Measurements from ENCODE around the gene C4orf50. TPM values are rescaled to one million over a fixed set of nuclear protein-coding genes. Genes with fewer than 3 reads are reported as not detected.

C4orf50 gene
- total RNA-seq, 4 donors from 2014 or later: 0.21 to 0.30 TPM; not detected in 2

DNA sequence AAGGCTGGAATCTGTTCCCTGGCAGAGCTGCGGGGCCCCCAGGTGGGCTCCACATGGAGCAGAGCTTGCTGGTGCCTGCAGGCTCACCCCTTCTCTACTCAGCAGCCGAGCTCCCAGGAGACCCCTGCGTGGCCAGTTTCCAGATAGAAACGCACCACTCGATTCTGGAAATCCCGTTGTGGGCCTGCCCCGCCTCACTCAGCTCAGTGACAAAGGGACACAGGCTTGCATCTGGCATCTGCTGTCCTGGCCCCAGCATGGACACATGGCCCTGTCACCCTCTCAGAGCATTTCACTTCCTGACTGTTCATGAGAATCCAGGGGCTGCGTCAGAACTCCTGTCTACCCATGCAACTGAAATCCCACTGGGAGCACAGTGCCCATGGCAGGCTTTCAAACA is 20.5 kb upstream of the C4orf50 start:
- no peaks in the 10 kb centered on the region for H3K9me3 ChIP-seq
- H3K27me3 ChIP-seq: peaks cover 0 to 1% of the 10 kb centered on the region in 2 donors
- no peak for TF ChIP-seq POLR2A (IDR thresholded peaks at IDR 0.05)
- TF ChIP-seq, protein P1, sequence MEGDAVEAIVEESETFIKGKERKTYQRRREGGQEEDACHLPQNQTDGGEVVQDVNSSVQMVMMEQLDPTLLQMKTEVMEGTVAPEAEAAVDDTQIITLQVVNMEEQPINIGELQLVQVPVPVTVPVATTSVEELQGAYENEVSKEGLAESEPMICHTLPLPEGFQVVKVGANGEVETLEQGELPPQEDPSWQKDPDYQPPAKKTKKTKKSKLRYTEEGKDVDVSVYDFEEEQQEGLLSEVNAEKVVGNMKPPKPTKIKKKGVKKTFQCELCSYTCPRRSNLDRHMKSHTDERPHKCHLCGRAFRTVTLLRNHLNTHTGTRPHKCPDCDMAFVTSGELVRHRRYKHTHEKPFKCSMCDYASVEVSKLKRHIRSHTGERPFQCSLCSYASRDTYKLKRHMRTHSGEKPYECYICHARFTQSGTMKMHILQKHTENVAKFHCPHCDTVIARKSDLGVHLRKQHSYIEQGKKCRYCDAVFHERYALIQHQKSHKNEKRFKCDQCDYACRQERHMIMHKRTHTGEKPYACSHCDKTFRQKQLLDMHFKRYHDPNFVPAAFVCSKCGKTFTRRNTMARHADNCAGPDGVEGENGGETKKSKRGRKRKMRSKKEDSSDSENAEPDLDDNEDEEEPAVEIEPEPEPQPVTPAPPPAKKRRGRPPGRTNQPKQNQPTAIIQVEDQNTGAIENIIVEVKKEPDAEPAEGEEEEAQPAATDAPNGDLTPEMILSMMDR (IDR thresholded peaks at IDR 0.05): no peak
- TF ChIP-seq EP300 (IDR thresholded peaks at IDR 0.05): no peak
- no peak overlapping the region for H3K27ac ChIP-seq
- H3K4me3 ChIP-seq: no peak overlapping the region
- H3K36me3 ChIP-seq: no peaks in the 10 kb centered on the region
- WGBS, 2 donors: 65 to 85% methylated on average over 7 of the region's 8 CpGs
- H3K4me1 ChIP-seq: no peaks in the 10 kb centered on the region
- DNase-seq (ENCODE audit: low spot score in 2 of 2): no peak

DNA sequence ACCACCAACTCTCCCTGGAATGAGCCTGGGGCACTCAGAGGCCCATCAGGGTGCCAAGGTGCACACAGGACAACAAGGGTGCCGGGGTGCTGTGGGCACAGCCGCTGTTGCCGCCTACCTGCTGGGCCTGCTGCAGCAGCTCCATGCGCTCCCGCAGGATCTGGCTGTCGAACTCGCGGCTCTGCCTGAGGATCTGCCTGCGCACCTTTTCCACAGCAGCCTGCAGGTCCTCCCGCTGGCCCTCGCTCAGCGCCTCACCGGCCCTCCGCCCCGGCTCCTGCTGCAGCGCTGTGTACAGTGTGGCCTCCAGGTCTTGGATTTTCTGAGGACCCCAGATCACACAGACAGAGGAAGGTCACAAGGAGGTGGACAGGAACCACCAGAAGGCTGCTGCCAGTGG is 17.6 kb upstream of the C4orf50 start:
- no peak for DNase-seq (ENCODE audit: low spot score in 2 of 2)
- Histone ChIP-seq H3K27me3 (no peaks in the 10 kb centered on the region), H3K4me1 (no peaks in the 10 kb centered on the region), H3K36me3 (no peaks in the 10 kb centered on the region), H3K27ac (no peak overlapping the region), H3K4me3 (no peak overlapping the region), H3K9me3 (no peaks in the 10 kb centered on the region)
- WGBS, 2 donors: 86 to 87% methylated on average over 14 to 16 of the region's 16 CpGs
- TF ChIP-seq, protein P1 (IDR thresholded peaks at IDR 0.05): no peak
- TF ChIP-seq EP300 (IDR thresholded peaks at IDR 0.05) (no peak), POLR2A (IDR thresholded peaks at IDR 0.05) (no peak)

DNA sequence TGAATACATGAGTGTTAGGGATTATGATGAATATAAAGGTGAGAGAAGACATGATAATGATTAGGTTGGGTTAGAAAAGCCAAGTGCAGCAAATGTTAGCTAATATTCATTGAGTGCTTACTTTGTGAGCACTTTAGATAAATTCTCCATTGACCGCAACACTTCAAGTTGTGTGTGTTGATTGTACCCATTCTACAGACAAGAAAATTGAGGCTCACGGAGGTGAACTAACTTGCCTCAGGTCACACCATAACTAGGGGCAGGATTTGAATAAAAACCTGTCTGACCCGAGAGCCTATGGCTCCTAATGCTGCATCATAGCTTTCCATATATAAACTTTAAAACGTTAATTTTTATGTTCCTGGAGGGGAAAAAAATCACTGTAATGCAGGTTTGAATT is 15.2 kb upstream of the C4orf50 start:
- DNase-seq (ENCODE audit: low spot score in 2 of 2): no peak
- no peaks in the 10 kb centered on the region for H3K27me3 ChIP-seq
- TF ChIP-seq, protein P1 (IDR thresholded peaks at IDR 0.05): no peak
- TF ChIP-seq POLR2A (IDR thresholded peaks at IDR 0.05): no peak
- no peak for TF ChIP-seq EP300 (IDR thresholded peaks at IDR 0.05)
- H3K27ac ChIP-seq: no peak overlapping the region
- no peaks in the 10 kb centered on the region for H3K9me3 ChIP-seq
- no peaks in the 10 kb centered on the region for H3K4me1 ChIP-seq
- no peak overlapping the region for H3K4me3 ChIP-seq
- WGBS, 2 donors: 69 to 88% methylated on average over 4 of the region's 4 CpGs
- H3K36me3 ChIP-seq: no peaks in the 10 kb centered on the region

DNA sequence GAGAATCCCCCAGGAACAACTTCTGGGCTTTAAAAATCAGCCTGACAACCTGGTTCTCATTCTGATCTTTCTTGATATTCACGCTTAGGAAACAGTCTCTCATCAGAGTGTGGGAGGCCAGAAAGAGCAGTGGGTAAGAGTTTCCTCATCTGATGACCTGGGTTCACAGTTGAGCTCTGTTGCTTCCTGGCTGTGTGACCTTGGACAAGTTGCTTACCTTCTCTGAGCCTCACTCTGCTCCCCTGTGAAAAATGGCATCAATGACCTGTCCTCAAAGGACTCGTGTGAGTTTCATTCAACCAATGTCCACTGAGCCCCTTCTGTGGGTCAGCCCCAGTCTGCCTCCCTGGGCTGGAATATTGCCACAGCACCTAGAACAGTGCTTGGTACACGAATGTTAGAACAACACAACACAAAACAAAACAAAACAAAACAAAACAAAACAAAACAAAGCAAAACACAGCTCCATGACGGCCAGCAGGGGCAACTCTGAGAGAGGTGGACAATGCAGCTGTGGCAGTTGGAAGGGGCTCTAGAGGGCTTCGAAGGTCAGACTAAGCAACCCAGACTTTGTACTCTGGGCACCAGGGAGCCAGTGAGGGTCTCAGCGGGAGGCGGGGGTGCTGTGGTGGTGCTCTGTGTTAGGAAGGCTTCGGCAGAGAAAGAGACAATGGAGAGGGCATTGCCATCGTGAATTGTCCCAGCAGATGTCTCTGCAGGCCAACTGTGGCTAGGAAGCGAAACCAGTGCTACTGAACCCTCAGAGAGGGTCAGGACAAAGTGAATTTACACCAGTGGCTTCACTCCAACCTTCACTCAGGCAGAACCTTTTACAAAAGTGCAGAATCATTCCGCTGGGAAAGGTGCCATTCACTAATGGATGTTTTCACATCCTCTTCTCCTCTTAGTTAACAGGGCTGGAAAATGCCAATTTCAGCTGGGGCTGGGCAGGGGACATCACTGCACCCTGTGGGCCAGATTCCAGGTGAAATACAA is 14.3 kb upstream of the C4orf50 start:
- H3K4me1 ChIP-seq: no peaks in the 10 kb centered on the region
- H3K27me3 ChIP-seq: no peaks in the 10 kb centered on the region
- TF ChIP-seq EP300 (IDR thresholded peaks at IDR 0.05) (no peak), POLR2A (IDR thresholded peaks at IDR 0.05) (no peak)
- TF ChIP-seq, protein P1 (IDR thresholded peaks at IDR 0.05): no peak
- no peak overlapping the region for H3K27ac ChIP-seq
- no peaks in the 10 kb centered on the region for H3K9me3 ChIP-seq
- H3K36me3 ChIP-seq: no peaks in the 10 kb centered on the region
- H3K4me3 ChIP-seq: no peak overlapping the region
- no peak for DNase-seq (ENCODE audit: low spot score in 2 of 2)
- WGBS, 2 donors: 63 to 69% methylated on average over 11 of the region's 11 CpGs

DNA sequence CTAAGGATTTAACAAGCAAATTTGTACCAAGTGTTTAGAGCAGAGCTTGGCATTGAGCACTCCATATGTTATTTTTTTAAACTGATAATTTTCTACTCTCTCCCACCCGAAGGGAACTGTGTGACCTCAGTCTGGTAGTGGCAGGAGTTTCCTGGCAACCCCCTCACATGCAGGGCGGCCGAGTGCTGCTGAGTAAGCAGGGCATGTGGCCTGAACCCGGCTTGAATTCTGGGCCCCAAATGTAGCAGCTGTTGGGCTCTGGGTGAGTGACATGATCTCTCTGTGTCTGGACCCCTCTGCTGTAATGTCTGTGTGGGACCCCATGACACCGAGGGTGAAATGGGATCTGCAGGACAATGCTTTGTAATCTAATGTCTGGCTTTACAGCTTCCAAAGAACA is 13.6 kb upstream of the C4orf50 start:
- Histone ChIP-seq H3K27me3 (no peaks in the 10 kb centered on the region), H3K9me3 (no peaks in the 10 kb centered on the region), H3K36me3 (no peaks in the 10 kb centered on the region), H3K4me3 (no peak overlapping the region), H3K4me1 (no peaks in the 10 kb centered on the region), H3K27ac (no peak overlapping the region)
- WGBS, 2 donors: 23 to 35% methylated on average over 5 of the region's 5 CpGs
- DNase-seq (ENCODE audit: low spot score in 2 of 2): no peak
- no peak for TF ChIP-seq POLR2A (IDR thresholded peaks at IDR 0.05)
- TF ChIP-seq, protein P1 (IDR thresholded peaks at IDR 0.05): no peak
- no peak for TF ChIP-seq EP300 (IDR thresholded peaks at IDR 0.05)

Data from tibial nerve (tissue), 4 donors.